Activated T-cell treated with anti-CD3 and anti-CD28 coated beads, Interleukin-2, amount 50 U/mL, for 72 hours (primary cell): Measurements from ENCODE around the gene UGT1A6. TPM values are rescaled to one million over a fixed set of nuclear protein-coding genes. Genes with fewer than 3 reads are reported as not detected.

Source experiments
- ATAC-seq, 2 donors: fragments of 150-1000 bp; cut with Tn5 transposase; replicated peaks in 1 of 2; 2 replicates each; pipeline ENCODE4 v1.10.0; 2021; ENCODE audit warnings: moderate library complexity in 2 of 2, mild to moderate bottlenecking in 1 of 2
- DNase-seq, 2 donors: peaks; one replicate each; pipeline ENCODE4 v3.0.0; 2021 to 2022; ENCODE audit warnings: mixed read lengths in 1 of 2
- H3K27ac Mint-ChIP-seq: one replicate; pipeline ENCODE4 v1.8.0; 2022; ENCODE audit warnings: mild to moderate bottlenecking, moderate library complexity, mixed read lengths
- H3K27me3 Mint-ChIP-seq: one replicate; pipeline ENCODE4 v1.8.0; 2022; ENCODE audit warnings: low read depth, mixed read lengths
- H3K36me3 Mint-ChIP-seq, 2 donors: one replicate each; pipeline ENCODE4 v1.8.0; 2022; ENCODE audit warnings: mixed read lengths in 2 of 2, mild to moderate bottlenecking in 1 of 2; ENCODE audit not compliant: insufficient read depth in 2 of 2
- H3K4me1 Mint-ChIP-seq: one replicate; pipeline ENCODE4 v1.8.0; 2022; ENCODE audit warnings: low read depth, mixed read lengths
- H3K4me3 Mint-ChIP-seq, 2 donors: one replicate each; pipeline ENCODE4 v1.8.0; 2022; ENCODE audit warnings: mild to moderate bottlenecking in 2 of 2, mixed read lengths in 2 of 2, moderate library complexity in 2 of 2
- H3K9me3 Mint-ChIP-seq, 2 donors: one replicate each; pipeline ENCODE4 v1.8.0; 2022; ENCODE audit warnings: mixed read lengths in 2 of 2
- total RNA-seq, 2 donors: library from RNA; stranded (reverse); gene quantifications; one replicate each; pipeline ENCODE4 v1.2.3, GENCODE V29; 2022

Gene UGT1A6
- total RNA-seq, 2 donors from 2014 or later = not detected

DNA sequence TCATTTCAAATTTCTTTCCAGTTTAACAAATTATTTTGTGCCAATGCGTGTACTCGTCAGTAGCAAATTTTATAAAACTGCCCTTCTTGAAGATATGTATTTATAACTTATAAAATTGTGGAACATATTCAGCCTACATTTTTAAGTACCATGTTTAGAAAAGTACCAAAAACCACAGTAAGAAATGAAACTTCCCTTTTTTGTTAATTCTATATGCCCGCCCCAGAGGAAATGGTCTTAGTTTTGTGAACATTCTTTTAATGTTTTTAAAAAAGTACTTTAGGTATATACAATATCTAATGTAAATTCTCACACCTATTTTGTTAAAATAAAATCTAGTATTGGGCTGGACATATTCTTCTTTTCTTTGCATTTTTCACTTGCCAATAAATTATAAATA, 19.8 kb upstream of the UGT1A6 start:
- H3K4me1 Mint-ChIP-seq = no peaks in the 10 kb centered on the region
- H3K4me3 Mint-ChIP-seq = no peak overlapping the region
- peaks cover 15% of the 10 kb centered on the region for H3K27me3 Mint-ChIP-seq
- H3K27ac Mint-ChIP-seq = no peak overlapping the region
- no peak for ATAC-seq
- H3K9me3 Mint-ChIP-seq = peaks cover 0 to 6% of the 10 kb centered on the region in 2 donors
- no peak for DNase-seq
- H3K36me3 Mint-ChIP-seq = no peaks in the 10 kb centered on the region

- H3K36me3 Mint-ChIP-seq = no peaks in the 10 kb centered on the region
- H3K27ac Mint-ChIP-seq = no peak overlapping the region
- H3K4me3 Mint-ChIP-seq = no peak overlapping the region
- no peaks in the 10 kb centered on the region for H3K9me3 Mint-ChIP-seq
- ATAC-seq = no peak
- DNase-seq = no peak
- H3K4me1 Mint-ChIP-seq = no peaks in the 10 kb centered on the region
- peaks cover 19% of the 10 kb centered on the region for H3K27me3 Mint-ChIP-seq
Observed at GRCh38 chr2:233673896-233674295, 18.8 kb upstream of the UGT1A6 start.

GRCh38 chr2:233674314-233674713, 18.4 kb upstream of the UGT1A6 start:
- peaks cover 19% of the 10 kb centered on the region for H3K27me3 Mint-ChIP-seq
- no peaks in the 10 kb centered on the region for H3K36me3 Mint-ChIP-seq
- no peaks in the 10 kb centered on the region for H3K4me1 Mint-ChIP-seq
- DNase-seq (no peak), ATAC-seq (no peak)
- no peaks in the 10 kb centered on the region for H3K9me3 Mint-ChIP-seq
- no peak overlapping the region for H3K27ac Mint-ChIP-seq
- H3K4me3 Mint-ChIP-seq = no peak overlapping the region

DNA sequence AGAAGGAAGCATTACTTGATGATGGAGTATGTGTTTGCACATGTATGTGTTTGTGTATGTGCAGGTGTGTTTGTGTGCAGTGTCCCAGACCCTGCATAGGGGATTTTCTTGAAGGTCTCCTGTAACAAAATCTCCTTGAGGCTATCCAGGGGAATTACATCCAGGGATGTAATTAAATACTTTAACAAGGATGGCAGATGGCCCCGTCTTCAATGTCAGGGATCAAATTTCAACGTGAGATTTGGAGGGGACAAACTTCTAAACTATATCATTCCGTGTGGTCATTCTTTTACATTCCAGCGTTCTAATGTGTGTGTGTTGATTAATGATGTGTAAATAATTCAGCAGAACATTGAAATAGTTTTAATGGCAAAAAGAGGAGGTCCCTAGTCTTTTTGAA, 17.7 kb upstream of the UGT1A6 start:
- no peak for ATAC-seq
- Mint-ChIP-seq H3K4me1 (no peaks in the 10 kb centered on the region), H3K36me3 (no peaks in the 10 kb centered on the region)

DNA sequence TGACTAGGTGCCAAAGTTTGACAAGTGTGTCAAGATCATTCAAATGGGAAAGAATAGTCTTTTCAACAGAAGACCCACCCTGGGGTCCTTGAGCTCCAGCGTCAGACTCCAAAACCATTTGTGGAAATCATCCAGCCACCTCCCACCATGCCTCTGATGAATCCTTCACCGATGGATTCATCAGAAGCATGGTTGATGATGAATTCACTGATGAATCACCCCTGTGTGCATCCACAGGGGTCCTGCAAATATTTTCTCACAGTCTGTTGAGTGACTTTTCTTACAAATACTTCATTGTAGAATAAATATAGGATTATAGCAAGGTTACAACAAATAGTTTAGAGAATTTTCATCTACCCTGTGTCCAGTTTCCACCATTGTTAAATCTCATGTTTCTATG, 16.6 kb upstream of the UGT1A6 start:
- Mint-ChIP-seq H3K9me3 (no peaks in the 10 kb centered on the region), H3K4me3 (no peak overlapping the region), H3K4me1 (no peaks in the 10 kb centered on the region), H3K27ac (no peak overlapping the region), H3K36me3 (no peaks in the 10 kb centered on the region), H3K27me3 (peaks cover 19% of the 10 kb centered on the region)
- no peak for DNase-seq
- no peak for ATAC-seq

More for the DNA sequence above, 17.7 kb upstream of the UGT1A6 start:
- Mint-ChIP-seq H3K4me3 (no peak overlapping the region), H3K27me3 (peaks cover 19% of the 10 kb centered on the region), H3K27ac (no peak overlapping the region), H3K9me3 (no peaks in the 10 kb centered on the region)
- DNase-seq = no peak

GRCh38 chr2:233679196-233679595, 13.5 kb upstream of the UGT1A6 start:
- no peak overlapping the region for H3K4me3 Mint-ChIP-seq
- H3K9me3 Mint-ChIP-seq = no peaks in the 10 kb centered on the region
- H3K27ac Mint-ChIP-seq = no peak overlapping the region
- no peak for ATAC-seq
- H3K27me3 Mint-ChIP-seq = peaks cover 19% of the 10 kb centered on the region
- DNase-seq = no peak
- H3K36me3 Mint-ChIP-seq = no peaks in the 10 kb centered on the region
- H3K4me1 Mint-ChIP-seq = no peaks in the 10 kb centered on the region

DNA sequence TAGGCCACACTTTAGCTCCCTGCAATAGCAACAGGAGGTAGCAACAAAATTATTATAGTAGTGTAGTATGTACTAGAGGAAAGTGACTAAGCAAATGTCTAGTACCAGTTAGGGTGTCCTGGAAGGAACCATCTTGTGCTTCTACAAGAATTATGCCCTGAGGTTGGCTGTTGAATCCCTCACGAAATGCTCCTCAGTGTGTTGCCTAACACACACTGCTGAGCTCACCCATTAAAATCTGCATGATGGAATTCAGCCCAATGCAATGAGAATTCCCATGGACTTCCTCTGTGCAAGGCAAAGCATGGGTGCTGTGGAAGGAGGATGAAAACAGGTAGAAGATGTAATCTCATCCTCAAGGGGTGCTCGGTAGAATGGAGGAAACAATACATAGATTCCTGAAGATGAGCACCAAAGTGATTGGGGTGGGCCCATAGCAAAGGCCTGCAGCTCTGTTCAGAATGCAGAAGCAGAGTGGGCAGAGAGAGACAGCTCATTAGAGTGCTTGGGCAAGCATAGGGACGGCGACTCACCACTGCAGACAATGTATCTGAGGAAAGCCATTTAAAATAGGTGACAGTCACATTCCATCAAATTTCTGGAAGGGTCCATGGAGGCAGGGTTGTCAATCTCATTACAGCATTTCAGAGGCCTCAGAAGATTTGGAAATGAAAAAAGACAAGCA, 12.2 kb upstream of the UGT1A6 start:
- Mint-ChIP-seq H3K27me3 (peaks cover 19% of the 10 kb centered on the region), H3K4me3 (no peak overlapping the region), H3K4me1 (no peaks in the 10 kb centered on the region), H3K9me3 (no peaks in the 10 kb centered on the region), H3K27ac (no peak overlapping the region), H3K36me3 (no peaks in the 10 kb centered on the region)
- no peak for ATAC-seq
- no peak for DNase-seq

- Mint-ChIP-seq H3K36me3 (no peaks in the 10 kb centered on the region), H3K27ac (no peak within 1 kb of the TSS), H3K4me1 (no peaks in the 10 kb centered on the region), H3K9me3 (no peaks in the 10 kb centered on the region), H3K27me3 (peaks cover 10% of the 10 kb centered on the region), H3K4me3 (no peak within 1 kb of the TSS)
- DNase-seq (no peak), ATAC-seq (no peak)
Observed at GRCh38 chr2:233681521-233682099, 11.1 kb upstream of the UGT1A6 start, which contains the start of gene UGT1A7. TSS of gene UGT1A7 (plus strand) at chr2:233681901. CDS start at chr2:233681938, 37 bp downstream.

GRCh38 chr2:233684640-233685039, 8.1 kb upstream of the UGT1A6 start:
- no peak overlapping the region for H3K4me3 Mint-ChIP-seq
- no peak overlapping the region for H3K27ac Mint-ChIP-seq
- no peaks in the 10 kb centered on the region for H3K4me1 Mint-ChIP-seq
- H3K36me3 Mint-ChIP-seq = no peaks in the 10 kb centered on the region
- ATAC-seq (no peak), DNase-seq (no peak)
- H3K27me3 Mint-ChIP-seq = no peaks in the 10 kb centered on the region
- no peaks in the 10 kb centered on the region for H3K9me3 Mint-ChIP-seq

GRCh38 chr2:233686928-233687327, 5.8 kb upstream of the UGT1A6 start:
- Mint-ChIP-seq H3K36me3 (no peaks in the 10 kb centered on the region), H3K9me3 (no peaks in the 10 kb centered on the region), H3K27ac (no peak overlapping the region), H3K4me3 (no peak overlapping the region), H3K27me3 (no peaks in the 10 kb centered on the region), H3K4me1 (no peaks in the 10 kb centered on the region)
- DNase-seq (no peak), ATAC-seq (no peak)

DNA sequence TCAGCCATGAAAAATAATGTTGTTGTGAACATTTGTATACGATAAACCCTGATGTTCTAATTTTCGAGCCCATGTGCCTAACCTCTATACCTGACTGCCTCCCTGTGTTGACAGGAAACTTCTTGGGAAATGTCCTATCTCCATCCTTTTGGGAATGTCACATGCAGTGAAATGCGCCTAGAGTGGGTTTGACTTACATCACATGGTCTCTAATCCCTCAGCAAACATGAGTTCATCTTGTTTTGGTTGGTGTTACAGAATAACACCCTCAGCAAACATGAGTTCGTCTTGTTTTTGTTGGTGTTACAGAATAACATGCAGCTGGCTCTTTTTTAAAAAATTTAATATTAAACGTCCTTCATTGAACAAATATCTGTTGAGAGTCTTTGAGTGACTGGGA, 4.3 kb upstream of the UGT1A6 start:
- H3K9me3 Mint-ChIP-seq = no peaks in the 10 kb centered on the region
- no peak for ATAC-seq
- H3K27me3 Mint-ChIP-seq = no peaks in the 10 kb centered on the region
- H3K36me3 Mint-ChIP-seq = no peaks in the 10 kb centered on the region
- no peak overlapping the region for H3K27ac Mint-ChIP-seq
- no peak overlapping the region for H3K4me3 Mint-ChIP-seq
- no peaks in the 10 kb centered on the region for H3K4me1 Mint-ChIP-seq
- no peak for DNase-seq

DNA sequence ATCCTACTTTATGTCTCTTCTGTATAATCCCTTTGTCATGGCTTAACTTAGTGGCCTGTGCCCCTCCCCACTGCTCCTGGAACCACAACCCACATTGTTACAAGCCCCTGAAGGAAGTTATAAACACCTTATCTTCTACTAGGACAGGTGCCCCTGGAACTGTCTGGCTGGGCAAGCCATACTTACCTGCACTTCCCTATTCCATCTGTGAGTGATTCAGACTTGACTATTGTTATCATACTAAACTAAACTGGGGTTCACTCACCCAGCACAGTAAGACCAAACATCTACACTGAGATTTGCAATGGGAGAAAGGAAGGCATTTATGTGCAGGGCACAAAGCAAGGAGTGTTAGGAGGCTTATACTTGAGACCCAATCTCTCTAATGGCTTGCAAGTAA, 3.7 kb upstream of the UGT1A6 start:
- Mint-ChIP-seq H3K9me3 (no peaks in the 10 kb centered on the region), H3K4me1 (no peaks in the 10 kb centered on the region), H3K4me3 (no peak overlapping the region), H3K36me3 (no peaks in the 10 kb centered on the region), H3K27ac (no peak overlapping the region), H3K27me3 (peaks cover 5% of the 10 kb centered on the region)
- DNase-seq (no peak), ATAC-seq (no peak)

DNA sequence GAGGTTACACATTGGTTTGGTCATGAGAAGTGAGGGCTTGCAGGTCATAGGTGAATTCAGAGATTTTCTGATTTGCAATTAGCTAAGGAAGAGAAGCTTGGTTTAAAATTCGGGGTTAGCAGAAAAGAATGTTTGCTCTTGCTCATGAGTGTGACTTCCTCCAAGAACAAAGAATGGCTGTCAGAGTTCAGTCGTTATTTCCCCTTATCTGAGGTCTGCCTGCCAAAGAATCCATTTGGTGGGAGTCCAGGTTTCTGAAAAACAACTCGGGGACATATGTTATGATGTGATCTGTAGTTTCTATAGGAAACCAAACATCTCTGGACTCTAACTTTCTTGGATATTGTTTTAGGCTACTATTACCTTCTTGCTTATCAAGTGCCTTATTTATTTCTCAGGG, 3.2 kb upstream of the UGT1A6 start:
- H3K27ac Mint-ChIP-seq = no peak overlapping the region
- H3K4me3 Mint-ChIP-seq = no peak overlapping the region
- H3K36me3 Mint-ChIP-seq = no peaks in the 10 kb centered on the region
- peaks cover 5% of the 10 kb centered on the region for H3K27me3 Mint-ChIP-seq
- no peaks in the 10 kb centered on the region for H3K9me3 Mint-ChIP-seq
- ATAC-seq (no peak), DNase-seq (no peak)
- no peaks in the 10 kb centered on the region for H3K4me1 Mint-ChIP-seq

- Mint-ChIP-seq H3K9me3 (no peaks in the 10 kb centered on the region), H3K27me3 (peaks cover 5% of the 10 kb centered on the region), H3K36me3 (no peaks in the 10 kb centered on the region), H3K4me3 (no peak overlapping the region), H3K4me1 (no peaks in the 10 kb centered on the region), H3K27ac (no peak overlapping the region)
- DNase-seq (no peak), ATAC-seq (no peak)
Observed at GRCh38 chr2:233690444-233690843, 2.2 kb upstream of the UGT1A6 start.
